ENCODE measurements around the gene IFI44. TPM values are rescaled to one million over a fixed set of nuclear protein-coding genes. Genes with fewer than 3 reads are reported as not detected.

Gene IFI44
- polyA plus RNA-seq, 1 donor, result 6.5 TPM

- DNase-seq (ENCODE audit: low read depth), result no peak
Observed at GRCh38 chr1:78652019-78652560, 2.5 kb downstream of the IFI44 start.

GRCh38 chr1:78658901-78659300 is 9.3 kb downstream of the IFI44 start:
- DNase-seq (ENCODE audit: low read depth), result no peak

GRCh38 chr1:78663923-78664322 is 14.3 kb downstream of the IFI44 start:
- DNase-seq (ENCODE audit: low read depth), result no peak

- DNase-seq (ENCODE audit: low read depth), result no peak
Observed at GRCh38 chr1:78664763-78665162, 15.1 kb downstream of the IFI44 start.

GRCh38 chr1:78665809-78666208 is 16.2 kb downstream of the IFI44 start:
- no peak for DNase-seq (ENCODE audit: low read depth)

- DNase-seq (ENCODE audit: low read depth), result no peak
Observed at GRCh38 chr1:78667939-78668338, 18.3 kb downstream of the IFI44 start.

- DNase-seq (ENCODE audit: low read depth), result no peak
Observed at GRCh38 chr1:78668427-78668826, 18.8 kb downstream of the IFI44 start.

- DNase-seq (ENCODE audit: low read depth), result no peak
Observed at GRCh38 chr1:78672428-78672827, 22.8 kb downstream of the IFI44 start.

- DNase-seq (ENCODE audit: low read depth), result no peak
Observed at GRCh38 chr1:78673120-78673519, 23.5 kb downstream of the IFI44 start.

GRCh38 chr1:78676347-78676982 is 26.8 kb downstream of the IFI44 start:
- DNase-seq (ENCODE audit: low read depth), result peak; percentile 49

GRCh38 chr1:78676993-78677392 is 27.4 kb downstream of the IFI44 start:
- no peak for DNase-seq (ENCODE audit: low read depth)

- no peak for DNase-seq (ENCODE audit: low read depth)
Observed at GRCh38 chr1:78677788-78678187, 28.2 kb downstream of the IFI44 start.

GRCh38 chr1:78678324-78678723 is 28.7 kb downstream of the IFI44 start:
- no peak for DNase-seq (ENCODE audit: low read depth)

GRCh38 chr1:78681265-78681664 is 31.6 kb downstream of the IFI44 start:
- no peak for DNase-seq (ENCODE audit: low read depth)

- DNase-seq (ENCODE audit: low read depth), result no peak
Observed at GRCh38 chr1:78682496-78682895, 32.9 kb downstream of the IFI44 start.

- DNase-seq (ENCODE audit: low read depth), result no peak
Observed at GRCh38 chr1:78683079-78683478, 33.4 kb downstream of the IFI44 start.

GRCh38 chr1:78687315-78687714 is 37.7 kb downstream of the IFI44 start:
- no peak for DNase-seq (ENCODE audit: low read depth)

- no peak for DNase-seq (ENCODE audit: low read depth)
Observed at GRCh38 chr1:78687914-78688313, 38.3 kb downstream of the IFI44 start.

- peak; percentile 17 for DNase-seq (ENCODE audit: low read depth)
Observed at GRCh38 chr1:78688697-78689096, 39.1 kb downstream of the IFI44 start.

- no peak for DNase-seq (ENCODE audit: low read depth)
Observed at GRCh38 chr1:78690516-78690915, 40.9 kb downstream of the IFI44 start.

- DNase-seq (ENCODE audit: low read depth), result no peak
Observed at GRCh38 chr1:78691995-78692747, 42.5 kb downstream of the IFI44 start.

GRCh38 chr1:78699813-78700212 is 50.2 kb downstream of the IFI44 start:
- no peak for DNase-seq (ENCODE audit: low read depth)

GRCh38 chr1:78702426-78702825 is 52.8 kb downstream of the IFI44 start:
- no peak for DNase-seq (ENCODE audit: low read depth)

All from forelimb muscle (tissue), 1 donor.